ENCODE results near the gene LRCH4. TPM values are rescaled to one million over a fixed set of nuclear protein-coding genes. Genes with fewer than 3 reads are reported as not detected.

The LRCH4 gene
- total and polyA plus RNA-seq, 2 of the 8 experiments (the other 6 are each of a cell fraction or from before 2014, with no cell fraction given) = 15.5 to 36.6 TPM

GRCh38 chr7:100570954-100571828 is 14.7 kb downstream of the LRCH4 start (continued):
- TF ChIP-seq NRF1 (IDR thresholded peaks at IDR 0.05; ENCODE audit: low read depth, low read length) = no peak
- TF ChIP-seq CREB1 (IDR thresholded peaks at IDR 0.05) = 0 out of 2 replicates have a peak, but pooled peaks have one; percentile 18
- TF ChIP-seq FOSL1 (IDR thresholded peaks at IDR 0.05; ENCODE audit: insufficient read depth, low read depth, low read length) = 0 out of 2 replicates have a peak, but pooled peaks have one; percentile 57
- TF ChIP-seq CBX5 (IDR thresholded peaks at IDR 0.05; ENCODE audit: low read depth, low read length) = no peak
- TF ChIP-seq YY1 (IDR thresholded peaks at IDR 0.05; ENCODE audit: low read depth, low read length) = no peak
- TF ChIP-seq SP2 (IDR thresholded peaks at IDR 0.05; ENCODE audit: low read length) = no peak
- TF ChIP-seq RFX5 (IDR thresholded peaks at IDR 0.05; ENCODE audit: borderline replicate concordance, low read depth, low read length) = no peak
- TF ChIP-seq POLR2A (IDR thresholded peaks at IDR 0.05; ENCODE audit: control extremely low read depth in 1 of 2, low read depth in 2 of 2, low read length in 2 of 2) = peak in 1 of 2 experiments; percentile 35; a peak in 1 of 3 replicates
- no peak for TF ChIP-seq SIN3A (conservative IDR thresholded peaks at IDR 0.05 in 1 of 2, IDR thresholded peaks at IDR 0.05 in 1 of 2; ENCODE audit: low read depth in 1 of 2, low read length in 2 of 2)
- no peak for TF ChIP-seq POU5F1 (IDR thresholded peaks at IDR 0.05; ENCODE audit: low read depth, low read length)
- no peak for TF ChIP-seq RNF2 (IDR thresholded peaks at IDR 0.05; ENCODE audit: borderline replicate concordance, low read depth, low read length, missing control alignments, poor library complexity, severe bottlenecking)
- 0 out of 2 replicates have a peak, but pooled peaks have one; percentile 41 for TF ChIP-seq POLR2AphosphoS5 (IDR thresholded peaks at IDR 0.05; ENCODE audit: low read depth, low read length)

All from H1 (cell line).